Measurements from ENCODE around the gene TMA7B.

TMA7B gene

DNA sequence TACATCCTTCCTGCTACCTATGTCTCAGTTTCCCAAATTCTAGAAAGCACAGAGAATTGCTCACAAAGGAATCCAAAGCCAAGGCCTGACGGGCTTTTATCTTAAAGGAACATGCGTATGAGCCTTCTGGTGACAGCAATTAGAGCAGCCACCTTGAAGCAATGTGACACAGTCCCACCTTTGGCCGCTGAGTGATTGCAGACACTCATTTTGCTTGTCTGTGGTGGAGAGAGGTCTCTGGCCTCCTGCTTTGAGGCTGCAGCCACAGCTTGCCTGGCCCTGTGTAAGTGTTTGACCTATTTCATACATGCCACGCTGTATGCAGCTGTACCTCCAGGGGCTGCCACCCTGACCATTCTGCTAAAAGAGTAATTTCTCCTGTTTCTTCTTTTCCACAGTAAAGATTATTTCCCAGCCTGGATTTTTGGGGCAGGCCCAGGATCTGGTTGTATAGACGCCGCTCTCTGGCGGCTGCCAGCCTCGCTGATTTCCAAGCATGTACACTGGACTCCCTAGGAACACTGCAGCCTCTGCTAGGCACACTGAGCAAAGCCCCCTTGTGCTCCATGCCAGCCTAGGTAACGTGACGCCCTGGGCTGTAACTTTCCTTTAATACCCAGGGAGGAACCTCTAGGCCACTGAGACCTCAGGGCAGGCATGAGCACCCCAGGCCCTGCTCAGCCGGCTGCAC, 1.1 kb upstream of the TMA7B start:
- TF ChIP-seq, protein P1, sequence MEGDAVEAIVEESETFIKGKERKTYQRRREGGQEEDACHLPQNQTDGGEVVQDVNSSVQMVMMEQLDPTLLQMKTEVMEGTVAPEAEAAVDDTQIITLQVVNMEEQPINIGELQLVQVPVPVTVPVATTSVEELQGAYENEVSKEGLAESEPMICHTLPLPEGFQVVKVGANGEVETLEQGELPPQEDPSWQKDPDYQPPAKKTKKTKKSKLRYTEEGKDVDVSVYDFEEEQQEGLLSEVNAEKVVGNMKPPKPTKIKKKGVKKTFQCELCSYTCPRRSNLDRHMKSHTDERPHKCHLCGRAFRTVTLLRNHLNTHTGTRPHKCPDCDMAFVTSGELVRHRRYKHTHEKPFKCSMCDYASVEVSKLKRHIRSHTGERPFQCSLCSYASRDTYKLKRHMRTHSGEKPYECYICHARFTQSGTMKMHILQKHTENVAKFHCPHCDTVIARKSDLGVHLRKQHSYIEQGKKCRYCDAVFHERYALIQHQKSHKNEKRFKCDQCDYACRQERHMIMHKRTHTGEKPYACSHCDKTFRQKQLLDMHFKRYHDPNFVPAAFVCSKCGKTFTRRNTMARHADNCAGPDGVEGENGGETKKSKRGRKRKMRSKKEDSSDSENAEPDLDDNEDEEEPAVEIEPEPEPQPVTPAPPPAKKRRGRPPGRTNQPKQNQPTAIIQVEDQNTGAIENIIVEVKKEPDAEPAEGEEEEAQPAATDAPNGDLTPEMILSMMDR (IDR thresholded peaks at IDR 0.05; ENCODE audit: low read depth, low read length, missing control alignments): no peak
- no peak for DNase-seq (ENCODE audit: low read depth)
- H3K4me3 ChIP-seq (ENCODE audit: low read depth, low read length): no peak overlapping the region

DNA sequence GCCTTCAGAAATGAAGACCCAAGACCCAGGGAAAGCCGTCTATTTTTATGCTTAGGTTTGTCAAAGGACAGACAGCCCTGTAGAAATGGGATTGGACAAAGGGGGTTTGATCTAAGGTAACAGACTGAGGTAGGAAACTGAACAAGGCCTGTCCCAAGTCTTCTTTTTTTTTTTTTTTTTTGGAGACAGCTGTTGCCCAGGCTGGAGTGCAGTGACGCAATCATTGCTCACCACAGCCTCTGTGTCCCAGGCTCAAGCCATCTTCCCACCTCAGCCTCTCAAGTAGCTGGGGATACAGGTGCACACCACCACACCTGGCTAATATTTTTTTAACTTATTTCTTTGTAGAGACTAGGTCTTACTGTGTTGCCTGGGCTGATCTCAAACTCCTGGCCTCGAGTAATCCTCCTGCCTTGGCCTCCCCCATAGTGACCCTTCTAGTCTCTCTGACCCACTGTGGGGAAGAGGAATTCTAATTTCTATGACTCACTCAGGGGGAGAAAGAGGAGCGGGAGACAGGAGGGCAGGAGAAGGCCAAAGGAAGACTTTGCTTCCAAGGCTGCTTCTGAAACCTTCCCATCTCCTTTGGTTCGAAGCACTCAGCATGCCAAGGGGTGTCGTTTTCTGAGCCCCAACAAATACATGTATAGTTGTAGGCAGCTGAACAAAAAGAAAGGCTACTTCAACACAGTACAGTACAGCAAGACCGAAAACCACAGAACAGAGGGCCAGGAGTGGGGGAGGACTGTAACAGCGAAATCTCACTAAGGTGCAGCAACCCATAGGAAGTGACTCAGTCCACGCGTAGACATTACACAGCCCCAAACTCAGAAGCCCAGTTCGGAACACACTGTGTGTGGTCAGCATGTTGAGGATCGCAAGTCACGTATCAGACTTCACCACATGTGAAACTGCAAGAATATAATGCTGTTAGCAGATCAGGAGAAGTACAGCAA, 872 bp downstream of the TMA7B start:
- no peak overlapping the region for H3K4me3 ChIP-seq (ENCODE audit: low read depth, low read length)
- peak; percentile 93 for DNase-seq (ENCODE audit: low read depth)
- TF ChIP-seq, protein P1 (IDR thresholded peaks at IDR 0.05; ENCODE audit: low read depth, low read length, missing control alignments): no peak

DNA sequence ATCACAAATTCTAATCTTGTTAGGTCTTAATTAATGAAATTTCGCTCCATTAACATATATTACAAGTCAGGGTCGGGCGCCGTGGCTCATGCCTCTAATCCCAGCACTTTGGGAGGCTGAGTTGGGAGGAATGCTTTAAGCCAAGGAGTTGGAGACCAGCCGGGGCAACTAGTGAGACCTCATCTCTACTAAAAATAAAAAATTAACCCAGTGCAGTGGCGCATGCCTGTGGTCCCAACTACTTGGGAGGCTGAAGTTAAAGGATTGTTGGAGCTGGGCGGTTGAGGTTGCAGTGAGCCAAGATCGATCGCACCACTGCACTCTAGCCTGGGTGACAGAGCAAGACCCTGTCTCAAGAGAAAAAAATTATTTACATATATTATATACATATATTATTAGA, 1.9 kb downstream of the TMA7B start:
- DNase-seq (ENCODE audit: low read depth): no peak
- no peak overlapping the region for H3K4me3 ChIP-seq (ENCODE audit: low read depth, low read length)
- TF ChIP-seq, protein P1 (IDR thresholded peaks at IDR 0.05; ENCODE audit: low read depth, low read length, missing control alignments): no peak

DNA sequence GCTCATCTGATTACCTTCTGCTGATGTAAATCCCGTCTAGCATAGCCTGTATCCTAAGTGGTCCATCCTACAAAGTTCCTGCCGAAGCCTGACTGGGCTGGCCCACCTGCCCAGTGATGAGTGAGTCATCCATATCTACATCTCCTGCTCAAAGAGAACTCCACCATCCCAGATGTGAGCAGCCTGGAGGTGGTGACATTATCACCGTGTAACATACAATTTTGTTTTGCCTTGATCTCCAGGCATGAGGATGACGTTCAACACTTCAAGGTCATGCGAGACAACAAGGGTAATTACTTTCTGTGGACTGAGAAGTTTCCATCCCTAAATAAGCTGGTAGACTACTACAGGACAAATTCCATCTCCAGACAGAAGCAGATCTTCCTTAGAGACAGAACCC, 5.6 kb downstream of the TMA7B start:
- H3K4me3 ChIP-seq (ENCODE audit: low read depth, low read length): no peak overlapping the region
- TF ChIP-seq, protein P1 (IDR thresholded peaks at IDR 0.05; ENCODE audit: low read depth, low read length, missing control alignments): no peak
- no peak for DNase-seq (ENCODE audit: low read depth)

DNA sequence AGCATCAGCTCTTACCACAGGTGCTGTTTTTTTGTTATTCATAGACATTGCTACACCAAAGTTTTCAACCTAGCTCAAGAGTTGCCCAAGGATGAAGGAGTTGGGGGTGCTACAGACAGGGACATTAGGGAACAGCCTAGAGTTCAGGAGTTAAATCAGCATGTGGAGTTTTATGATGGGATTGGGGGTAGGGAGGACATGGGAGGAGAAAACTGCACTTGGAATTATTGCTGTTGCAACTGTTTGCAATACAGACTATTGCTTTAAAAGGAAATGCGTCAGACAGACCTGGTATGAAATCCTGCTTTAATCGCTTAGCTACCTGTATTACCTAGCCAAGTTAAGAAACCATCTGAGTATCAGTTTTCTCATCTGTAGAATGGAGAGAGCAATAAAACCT, 6.3 kb downstream of the TMA7B start:
- DNase-seq (ENCODE audit: low read depth): no peak
- no peak overlapping the region for H3K4me3 ChIP-seq (ENCODE audit: low read depth, low read length)
- TF ChIP-seq, protein P1 (IDR thresholded peaks at IDR 0.05; ENCODE audit: low read depth, low read length, missing control alignments): no peak

DNA sequence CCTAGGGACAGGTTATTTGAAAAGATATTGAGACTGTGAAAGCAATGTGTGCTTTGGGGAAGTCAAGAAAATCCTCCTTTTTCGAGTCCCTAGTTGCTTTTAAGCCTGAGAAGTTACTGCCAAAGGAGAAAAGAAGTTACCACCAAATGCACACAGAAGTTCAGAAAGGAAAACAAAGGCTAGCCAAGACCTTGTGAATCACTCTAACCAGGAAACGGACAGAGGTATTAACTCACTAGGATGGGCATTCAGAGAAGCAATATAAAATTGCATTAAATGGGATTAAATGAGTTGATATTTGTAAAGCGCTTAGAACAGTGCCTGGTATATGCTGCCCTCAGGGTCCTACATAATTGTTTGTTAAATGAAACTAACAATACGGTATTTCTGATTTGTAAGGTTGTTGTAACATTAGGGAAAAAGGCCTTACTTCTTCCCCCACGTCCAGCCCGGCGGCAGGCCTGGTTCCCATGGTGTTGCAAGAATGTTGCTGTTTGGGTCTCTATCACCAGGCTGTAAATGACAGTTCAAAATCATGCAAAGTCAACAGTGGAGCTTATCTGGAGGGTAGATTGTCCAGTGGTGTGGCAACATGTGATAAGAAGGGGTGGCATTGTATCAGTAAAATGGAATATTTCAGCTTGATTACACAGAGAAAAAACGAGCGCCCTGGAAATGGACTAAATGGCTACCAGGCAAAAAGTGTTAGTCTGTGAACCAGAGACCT, 7.1 kb downstream of the TMA7B start:
- no peak for DNase-seq (ENCODE audit: low read depth)
- TF ChIP-seq, protein P1 (IDR thresholded peaks at IDR 0.05; ENCODE audit: low read depth, low read length, missing control alignments): no peak

More for the DNA sequence above, 7.1 kb downstream of the TMA7B start:
- no peak overlapping the region for H3K4me3 ChIP-seq (ENCODE audit: low read depth, low read length)
